HepG2 (cell line): Measurements from ENCODE around the gene ACSL5. TPM values are rescaled to one million over a fixed set of nuclear protein-coding genes. Genes with fewer than 3 reads are reported as not detected.

Experiments used
- ATAC-seq: fragments of 200-7000 bp; cut with Tn5 transposase; 3 replicates; pipeline ENCODE4 v1.9.1; 2020; ENCODE audit warnings: mild to moderate bottlenecking, moderate library complexity
- BruUV-seq: library from RNA; stranded (reverse); fragments of 400-500 nt; replicated peaks from 2 replicates; lab custom pipeline; 2021; lab: Mats Ljungman, UMichigan
- CTCF ChIA-PET: fragments of 300-600 bp; formaldehyde crosslinking; extraction: SDS; loops from one replicate; lab custom pipeline; 2021; ENCODE audit warnings: low total read pairs, inconsistent platforms, low intra/inter-chr PET ratio; lab: Yijun Ruan, JAX
- POLR2A ChIA-PET: fragments of 350-600 bp; sonication (Branson Sonifier 250); formaldehyde crosslinking; loops from one replicate; lab custom pipeline; 2020; ENCODE audit warnings: antibody characterized with exemption, inconsistent platforms; lab: Yijun Ruan, JAX
- DNase-seq: peaks from one replicate; pipeline ENCODE4 v3.0.0-alpha.2; 2015; ENCODE audit warnings: low spot score
- FAIRE-seq: peaks from 3 replicates; lab custom pipeline; 2011; peaks lifted over from hg19 to GRCh38; lab: Jason Lieb, UNC
- H2AFZ ChIP-seq: one replicate; pipeline ENCODE4 v1.6.1; 2011; ENCODE audit warnings: low read length, inconsistent platforms
- H3K27ac ChIP-seq: fragments of 300-600 bp; 3 replicates; pipeline ENCODE4 v1.8.0; 2011; ENCODE audit warnings: mixed run types, mild to moderate bottlenecking, mixed read lengths, low read length, inconsistent platforms; ENCODE audit not compliant: insufficient read depth; ENCODE audit errors: extremely low read length
- H3K27me3 ChIP-seq, 2 experiments: fragments of 200-600 bp in 1 of 2; 2 replicates in 1 of 2; 3 replicates in 1 of 2; pipeline versions ENCODE4 v1.6.0 to v1.8.0; 2011; ENCODE audit warnings: low read length in 2 of 2, mild to moderate bottlenecking in 2 of 2, moderate library complexity in 2 of 2, inconsistent platforms in 1 of 2; ENCODE audit not compliant: insufficient read depth in 2 of 2, control insufficient read depth in 1 of 2
- H3K36me3 ChIP-seq, 2 experiments: fragments of 200-600 bp in 1 of 2; replicated peaks in 1 of 2; 2 replicates in 1 of 2; 3 replicates in 1 of 2; pipeline versions ENCODE4 v1.5.1 to v1.8.0; 2011; ENCODE audit warnings: low read length in 2 of 2, inconsistent platforms in 1 of 2; ENCODE audit not compliant: insufficient read depth in 2 of 2, control insufficient read depth in 1 of 2
- H3K4me1 ChIP-seq: 2 replicates; pipeline ENCODE4 v1.5.1; 2012; ENCODE audit warnings: low read length, inconsistent platforms; ENCODE audit not compliant: insufficient read depth
- H3K4me2 ChIP-seq: 2 replicates; pipeline ENCODE4 v1.6.0; 2011; ENCODE audit warnings: low read depth, low read length, inconsistent platforms
- H3K4me3 ChIP-seq, 3 experiments: fragments of 200-600 bp in 1 of 3; sonication (generic), shearing (Covaris generic) in 1 of 3; replicated peaks in 1 of 3; 2 replicates each; pipeline ENCODE4 v1.5.1; 2011 to 2016; ENCODE audit warnings: low read length in 3 of 3, inconsistent platforms in 2 of 3, low read depth in 2 of 3, mild to moderate bottlenecking in 2 of 3, control low read depth in 1 of 3, mixed read lengths in 1 of 3; ENCODE audit not compliant: insufficient read depth in 1 of 3
- H3K79me2 ChIP-seq: one replicate; pipeline ENCODE4 v1.6.1; 2011; ENCODE audit warnings: low read length, inconsistent platforms; ENCODE audit not compliant: insufficient read depth
- H3K9ac ChIP-seq: 2 replicates; pipeline ENCODE4 v1.6.0; 2011; ENCODE audit warnings: mild to moderate bottlenecking, low read depth, low read length, inconsistent platforms; ENCODE audit not compliant: insufficient read depth
- H3K9me3 ChIP-seq: 2 replicates; pipeline ENCODE4 v1.5.1; 2012; ENCODE audit warnings: mild to moderate bottlenecking, low read length
- H4K20me1 ChIP-seq: 2 replicates; pipeline ENCODE4 v1.6.0; 2011; ENCODE audit warnings: inconsistent platforms, mild to moderate bottlenecking, low read length, moderate library complexity; ENCODE audit not compliant: insufficient read depth
- ATF4 ChIP-seq, 2 experiments: fragments of 450-650 bp in 1 of 2; sonication (generic) in 1 of 2; formaldehyde crosslinking; IDR thresholded peaks; 2 replicates each; pipeline versions ENCODE4 v1.5.0 to v1.8.0; 2020 to 2022; ENCODE audit warnings: mild to moderate bottlenecking in 1 of 2, missing genetic modification reagents in 1 of 2
- ELF3 ChIP-seq: IDR thresholded peaks from 2 replicates; pipeline ENCODE4 v1.6.1; 2016; ENCODE audit warnings: missing genetic modification reagents, missing compliant biosample characterization
- FOXA3 ChIP-seq: IDR thresholded peaks from 2 replicates; pipeline ENCODE4 v1.6.1; 2016; ENCODE audit warnings: missing genetic modification reagents, missing compliant biosample characterization
- GATAD2A ChIP-seq: IDR thresholded peaks from 2 replicates; pipeline ENCODE4 v1.6.1; 2016
- HMG20A ChIP-seq: IDR thresholded peaks from 2 replicates; pipeline ENCODE4 v1.6.1; 2016; ENCODE audit warnings: borderline replicate concordance
- KAT8 ChIP-seq: IDR thresholded peaks from 2 replicates; pipeline ENCODE4 v1.6.1; 2016; ENCODE audit warnings: missing genetic modification reagents, missing compliant biosample characterization
- MEIS2 ChIP-seq: sonication (generic); formaldehyde crosslinking; IDR thresholded peaks from 2 replicates; pipeline ENCODE4 v1.9.0; 2021; ENCODE audit warnings: mild to moderate bottlenecking, missing genetic modification reagents
- MIER2 ChIP-seq: IDR thresholded peaks from 2 replicates; pipeline ENCODE4 v1.6.1; 2016; ENCODE audit warnings: missing biosample characterization, missing genetic modification reagents
- NKX3-1 ChIP-seq: sonication (generic); formaldehyde crosslinking; IDR thresholded peaks from 2 replicates; pipeline ENCODE4 v1.5.0; 2020; ENCODE audit warnings: missing genetic modification reagents
- POGZ ChIP-seq: sonication (generic); formaldehyde crosslinking; IDR thresholded peaks from 2 replicates; pipeline ENCODE4 v1.4.0; 2020; ENCODE audit warnings: mild to moderate bottlenecking, missing genetic modification reagents
- PPARG ChIP-seq: conservative IDR thresholded peaks from 2 replicates; pipeline ENCODE4 v1.6.1; 2016; ENCODE audit warnings: missing biosample characterization, missing genetic modification reagents
- RXRB ChIP-seq: IDR thresholded peaks from 2 replicates; pipeline ENCODE4 v1.6.1; 2016; ENCODE audit warnings: borderline replicate concordance, missing genetic modification reagents, missing compliant biosample characterization
- SOX13 ChIP-seq, 3 experiments: fragments of 450-650 bp in 1 of 3; sonication (generic) in 1 of 3; formaldehyde crosslinking in 1 of 3; IDR thresholded peaks in 2 of 3; conservative IDR thresholded peaks in 1 of 3; 2 replicates each; pipeline versions ENCODE4 v1.5.0 to v1.6.1; 2016 to 2020; ENCODE audit warnings: antibody characterized with exemption in 1 of 3, mild to moderate bottlenecking in 1 of 3, missing compliant biosample characterization in 1 of 3, missing genetic modification reagents in 1 of 3, moderate library complexity in 1 of 3
- SOX6 ChIP-seq, 2 experiments: fragments of 450-650 bp in 1 of 2; sonication (generic) in 1 of 2; formaldehyde crosslinking in 1 of 2; IDR thresholded peaks; 2 replicates each; pipeline versions ENCODE4 v1.4.0 to v1.6.1; 2017 to 2020; ENCODE audit warnings: antibody characterized with exemption in 1 of 2, mild to moderate bottlenecking in 1 of 2, missing genetic modification reagents in 1 of 2
- ZFP36L2 ChIP-seq: sonication (generic); formaldehyde crosslinking; IDR thresholded peaks from 2 replicates; pipeline ENCODE4 v1.4.0; 2020; ENCODE audit warnings: missing genetic modification reagents
- ZFP41 ChIP-seq: sonication (generic); formaldehyde crosslinking; IDR thresholded peaks from 2 replicates; pipeline ENCODE4 v1.4.0; 2020; ENCODE audit warnings: mild to moderate bottlenecking, missing genetic modification reagents, borderline replicate concordance
- ZMYM4 ChIP-seq: sonication (generic); formaldehyde crosslinking; IDR thresholded peaks from 2 replicates; pipeline ENCODE4 v1.8.1; 2023; ENCODE audit warnings: mild to moderate bottlenecking, missing genetic modification reagents
- ZNF644 ChIP-seq: IDR thresholded peaks from 2 replicates; pipeline ENCODE4 v1.6.1; 2016; ENCODE audit warnings: low read depth
- ZNF678 ChIP-seq: sonication (generic); formaldehyde crosslinking; IDR thresholded peaks from 2 replicates; pipeline ENCODE4 v1.4.0; 2020; ENCODE audit warnings: mild to moderate bottlenecking, missing genetic modification reagents
- WGBS: methylation state at CpG from one replicate; pipeline ENCODE4 v1.1.6; 2017; ENCODE audit warnings: low lambda C conversion rate; 5-methylcytosine and 5-hydroxymethylcytosine counted together
- in situ Hi-C: cut with HindIII; loops from 2 replicates; pipeline ENCODE4 v1.10.0; 2017; ENCODE audit warnings: low pct_unique_long_range_greater_than_20kb; ENCODE audit not compliant: extremely low pct_ligation_motif_present
- intact Hi-C: fragments of 100-400 bp; cut with micrococcal nuclease; formaldehyde crosslinking; loops from one replicate; pipeline ENCODE4 v1.10.0; 2022; ENCODE audit not compliant: unreplicated experiment
- polyA plus RNA-seq, 8 experiments: library from polyadenylated mRNA; depleted of rRNA in 3 of 8; stranded (reverse) in 7 of 8; unstranded in 1 of 8; fragments of >200 nt; fragmentation: Illumina TruSeq in 4 of 8; extraction: Trizol in 4 of 8; gene quantifications; 2 replicates each; pipeline versions ENCODE4 v1.2.1 to v1.2.3, GENCODE V29; 2011 to 2016; ENCODE audit warnings: low read depth in 4 of 8, missing spikeins in 1 of 8, mixed read lengths in 1 of 8; ENCODE audit not compliant: insufficient read depth in 1 of 8
- total RNA-seq, 5 experiments: library from RNA; depleted of rRNA; stranded (reverse); fragments of >200 nt; fragmentation: Illumina TruSeq; extraction: Trizol; gene quantifications; 2 replicates each; pipeline ENCODE4 v1.2.3, GENCODE V29; 2016; ENCODE audit warnings: low read depth in 1 of 5
- TF ChIP-seq, protein P1 (sequence below): sonication (generic); formaldehyde crosslinking; IDR thresholded peaks from 2 replicates; pipeline ENCODE4 v1.5.1; 2020; ENCODE audit warnings: missing genetic modification reagents, mild to moderate bottlenecking, borderline replicate concordance
- TF ChIP-seq, protein P2 (sequence below): sonication (generic); formaldehyde crosslinking; conservative IDR thresholded peaks from 2 replicates; pipeline ENCODE4 v1.4.0; 2020; ENCODE audit warnings: mild to moderate bottlenecking, missing genetic modification reagents, moderate library complexity

ACSL5 gene
- total and polyA plus RNA-seq, 2 of the 13 experiments (the other 11 are each of a cell fraction or from before 2014, with no cell fraction given): 56.4 to 82.5 TPM

DNA sequence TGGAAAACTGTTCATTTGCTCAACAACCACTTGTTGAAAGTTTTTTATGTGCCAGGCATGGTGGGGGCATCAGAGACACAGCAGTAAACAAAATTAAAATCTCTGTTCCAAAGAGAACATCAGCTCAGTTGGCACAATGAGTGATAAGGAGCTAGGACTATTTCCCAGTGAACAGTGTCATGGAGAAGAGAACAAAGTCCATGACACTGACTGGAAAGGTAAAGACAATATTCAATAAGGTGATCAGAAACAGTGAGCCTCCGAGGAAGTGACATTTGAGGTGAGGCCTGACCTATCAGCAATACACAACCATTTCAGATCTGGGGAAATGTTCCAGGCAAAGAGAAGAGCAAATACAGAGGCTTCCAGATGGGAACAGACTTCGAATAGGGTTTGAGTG is 14.6 kb downstream of the ACSL5 start:
- no peaks in the 10 kb centered on the region for H3K9me3 ChIP-seq
- no peak overlapping the region for H3K4me3 ChIP-seq
- ATAC-seq (no peak), FAIRE-seq (no peak), DNase-seq (no peak)
- H3K79me2 ChIP-seq: peaks cover 61% of the 10 kb centered on the region
- in situ Hi-C loops: no loop called here
- no peaks in the 10 kb centered on the region for H3K27me3 ChIP-seq
- 47% methylated on average over 2 of the region's 2 CpGs for WGBS
- no peak overlapping the region for H3K9ac ChIP-seq
- ChIA-PET CTCF (no interaction called here), POLR2A (interaction anchor here (3.3 to 3.4 kb wide), 2 partner anchors 9 to 14 kb away, joined by 25 to 27 read pairs; partner anchors contain the start of gene ACSL5)
- H3K27ac ChIP-seq: peak overlapping the region; percentile 58
- no peaks in the 10 kb centered on the region for H4K20me1 ChIP-seq
- H3K36me3 ChIP-seq: no peaks in the 10 kb centered on the region; a peak in 1 of 5 replicates
- H3K4me1 ChIP-seq: peaks cover 100% of the 10 kb centered on the region
- peak overlapping the region; percentile 37; the same call in 1 of the 2 replicates for H3K4me2 ChIP-seq
- intact Hi-C loops: no loop called here
- H2AFZ ChIP-seq: no peak overlapping the region
- BruUV-seq: TSS peak; percentile 16
- TF ChIP-seq KAT8 (CRISPR knock-in tag) (0 out of 2 replicates have a peak, but pooled peaks have one; percentile 20), POGZ (CRISPR knock-in tag) (peak; percentile 64; the same call in 1 of the 2 replicates), ZMYM4 (0 out of 2 replicates have a peak, but pooled peaks have one; percentile 17), ZFP41 (CRISPR knock-in tag) (no peak), ATF4 (CRISPR knock-in tag; IDR thresholded peaks at IDR 0.05) (no peak), SOX13 (IDR thresholded peaks at IDR 0.05) (no peak), SOX13 (CRISPR knock-in tag; conservative IDR thresholded peaks at IDR 0.05 in 1 of 2, IDR thresholded peaks at IDR 0.05 in 1 of 2) (peak in 1 of 2 experiments; percentile 37; a peak in 1 of 4 replicates), ZFP36L2 (CRISPR knock-in tag) (no peak), SOX6 (IDR thresholded peaks at IDR 0.05) (no peak), SOX6 (CRISPR knock-in tag; IDR thresholded peaks at IDR 0.05) (0 out of 2 replicates have a peak, but pooled peaks have one; percentile 12), PPARG (0 out of 2 replicates have a peak, but pooled peaks have one; percentile 34), ZNF678 (no peak), MEIS2 (CRISPR knock-in tag) (0 out of 2 replicates have a peak, but pooled peaks have one; percentile 36), ELF3 (CRISPR knock-in tag) (peak; percentile 37; the same call in 1 of the 2 replicates), ZNF644 (peak; percentile 54; the same call in 1 of the 2 replicates), HMG20A (CRISPR knock-in tag) (peak; percentile 11; the same call in 1 of the 2 replicates), RXRB (peak; percentile 68), FOXA3 (CRISPR knock-in tag) (peak; percentile 25; the same call in 1 of the 2 replicates), MIER2 (no peak), GATAD2A (CRISPR knock-in tag) (peak; percentile 81), NKX3-1 (no peak)
- TF ChIP-seq, protein P1, sequence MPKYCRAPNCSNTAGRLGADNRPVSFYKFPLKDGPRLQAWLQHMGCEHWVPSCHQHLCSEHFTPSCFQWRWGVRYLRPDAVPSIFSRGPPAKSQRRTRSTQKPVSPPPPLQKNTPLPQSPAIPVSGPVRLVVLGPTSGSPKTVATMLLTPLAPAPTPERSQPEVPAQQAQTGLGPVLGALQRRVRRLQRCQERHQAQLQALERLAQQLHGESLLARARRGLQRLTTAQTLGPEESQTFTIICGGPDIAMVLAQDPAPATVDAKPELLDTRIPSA (CRISPR knock-in tag): no peak
- TF ChIP-seq, protein P2, sequence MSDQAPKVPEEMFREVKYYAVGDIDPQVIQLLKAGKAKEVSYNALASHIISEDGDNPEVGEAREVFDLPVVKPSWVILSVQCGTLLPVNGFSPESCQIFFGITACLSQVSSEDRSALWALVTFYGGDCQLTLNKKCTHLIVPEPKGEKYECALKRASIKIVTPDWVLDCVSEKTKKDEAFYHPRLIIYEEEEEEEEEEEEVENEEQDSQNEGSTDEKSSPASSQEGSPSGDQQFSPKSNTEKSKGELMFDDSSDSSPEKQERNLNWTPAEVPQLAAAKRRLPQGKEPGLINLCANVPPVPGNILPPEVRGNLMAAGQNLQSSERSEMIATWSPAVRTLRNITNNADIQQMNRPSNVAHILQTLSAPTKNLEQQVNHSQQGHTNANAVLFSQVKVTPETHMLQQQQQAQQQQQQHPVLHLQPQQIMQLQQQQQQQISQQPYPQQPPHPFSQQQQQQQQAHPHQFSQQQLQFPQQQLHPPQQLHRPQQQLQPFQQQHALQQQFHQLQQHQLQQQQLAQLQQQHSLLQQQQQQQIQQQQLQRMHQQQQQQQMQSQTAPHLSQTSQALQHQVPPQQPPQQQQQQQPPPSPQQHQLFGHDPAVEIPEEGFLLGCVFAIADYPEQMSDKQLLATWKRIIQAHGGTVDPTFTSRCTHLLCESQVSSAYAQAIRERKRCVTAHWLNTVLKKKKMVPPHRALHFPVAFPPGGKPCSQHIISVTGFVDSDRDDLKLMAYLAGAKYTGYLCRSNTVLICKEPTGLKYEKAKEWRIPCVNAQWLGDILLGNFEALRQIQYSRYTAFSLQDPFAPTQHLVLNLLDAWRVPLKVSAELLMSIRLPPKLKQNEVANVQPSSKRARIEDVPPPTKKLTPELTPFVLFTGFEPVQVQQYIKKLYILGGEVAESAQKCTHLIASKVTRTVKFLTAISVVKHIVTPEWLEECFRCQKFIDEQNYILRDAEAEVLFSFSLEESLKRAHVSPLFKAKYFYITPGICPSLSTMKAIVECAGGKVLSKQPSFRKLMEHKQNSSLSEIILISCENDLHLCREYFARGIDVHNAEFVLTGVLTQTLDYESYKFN (CRISPR knock-in tag): 0 out of 2 replicates have a peak, but pooled peaks have one; percentile 19
